ENCODE results near the gene ARID1B. TPM values are rescaled to one million over a fixed set of nuclear protein-coding genes. Genes with fewer than 3 reads are reported as not detected.
A peak's percentile ranks its signal among the peaks of the same experiment; 100 is the strongest.

ARID1B gene
- total and polyA plus RNA-seq, 10 of the 15 experiments (the other 5 are each of a cell fraction or from before 2014, with no cell fraction given): 24.7 to 133 (median 54.6) TPM

- peak overlapping the region; percentile 50 for H3K27ac ChIP-seq (ENCODE audit: control insufficient read depth, insufficient read depth)
- peak overlapping the region; percentile 61 for H3K4me2 ChIP-seq (ENCODE audit: control insufficient read depth, insufficient read depth)
- no peak overlapping the region for H3K9ac ChIP-seq (ENCODE audit: control insufficient read depth, insufficient read depth, low read length)
- H3K4me1 ChIP-seq (ENCODE audit: control insufficient read depth, insufficient read depth, low read length): peaks cover 31% of the 10 kb centered on the region
- CTCF ChIA-PET: interaction anchor here (1.0 to 1.7 kb wide), 6 partner anchors 11 to 62 kb away, joined by 3 to 7 read pairs (median 4); no protein-coding TSS in a partner anchor
- SMC1A ChIA-PET (ENCODE audit: uncharacterized antibody, unreplicated experiment): interaction anchor here (0.5 to 2.7 kb wide), 10 partner anchors 10 to 1501 kb away, joined by 3 to 11 read pairs (median 5); no protein-coding TSS in a partner anchor
- ATAC-seq (peak; percentile 84), FAIRE-seq (peak; percentile 80), DNase-seq (ENCODE audit: low read depth, low spot score) (peak; percentile 57)
- peaks cover 0 to 4% of the 10 kb centered on the region in 2 experiments; a peak in 2 of 4 replicates for H3K36me3 ChIP-seq (ENCODE audit: control insufficient read depth in 2 of 2, insufficient read depth in 2 of 2, low read length in 1 of 2)
- no peaks in the 10 kb centered on the region for H3K9me3 ChIP-seq (replicated peaks; ENCODE audit: control insufficient read depth, insufficient read depth, low read length)
- no peak overlapping the region for H2AFZ ChIP-seq (ENCODE audit: control insufficient read depth, low read depth, low read length)
- no TSS peak for BruUV-seq (replicated peaks)
- in situ Hi-C loops (cut with MboI): no loop called here
- POLR2A ChIA-PET: interaction anchor here (1.0 to 1.5 kb wide), 4 partner anchors 9 to 33 kb away, joined by 3 to 5 read pairs (median 4); no protein-coding TSS in a partner anchor
- peaks cover 86% of the 10 kb centered on the region for H3K79me2 ChIP-seq (ENCODE audit: control insufficient read depth, insufficient read depth, low read length)
- no peaks in the 10 kb centered on the region for H3K27me3 ChIP-seq (replicated peaks in 1 of 2; ENCODE audit: control insufficient read depth in 2 of 2, insufficient read depth in 2 of 2, low read length in 1 of 2)
- intact Hi-C loops (cut with micrococcal nuclease; ENCODE audit: unreplicated experiment): no loop called here
- peak overlapping the region; percentile 27; the same call in 1 of the 2 replicates for H3K4me3 ChIP-seq
- WGBS (ENCODE audit: insufficient coverage, insufficient replicate concordance, low lambda C conversion rate, missing lambda C conversion rate): 20% methylated on average over 6 of the region's 6 CpGs
- peaks cover 14% of the 10 kb centered on the region; the same call in 1 of the 2 replicates for H4K20me1 ChIP-seq (ENCODE audit: control insufficient read depth, insufficient read depth)
- RAD21 ChIA-PET (ENCODE audit: unreplicated experiment): interaction anchor here (0.6 to 2.4 kb wide), 5 partner anchors 9 to 123 kb away, joined by 3 to 7 read pairs (median 3); no protein-coding TSS in a partner anchor
- 0 out of 2 replicates have a peak, but pooled peaks have one; percentile 18 for TF ChIP-seq MTA2 (IDR thresholded peaks at IDR 0.05; ENCODE audit: low read depth)
- peak; percentile 26; the same call in 1 of the 3 replicates for TF ChIP-seq POU2F2 (IDR thresholded peaks at IDR 0.05; ENCODE audit: borderline replicate concordance, low read depth, low read length)
- TF ChIP-seq TCF12 (IDR thresholded peaks at IDR 0.05; ENCODE audit: low read depth, low read length): no peak
- TF ChIP-seq ETV6 (conservative IDR thresholded peaks at IDR 0.05 in 1 of 2, IDR thresholded peaks at IDR 0.05 in 1 of 2; ENCODE audit: borderline replicate concordance in 1 of 2, low read depth in 1 of 2): peak in 1 of 2 experiments; percentile 73; a peak in 2 of 4 replicates
- TF ChIP-seq TAF1 (IDR thresholded peaks at IDR 0.05; ENCODE audit: borderline replicate concordance, low read depth, low read length): 0 out of 2 replicates have a peak, but pooled peaks have one; percentile 19
- no peak for TF ChIP-seq RCOR1 (conservative IDR thresholded peaks at IDR 0.05; ENCODE audit: low read depth, low read length)
- TF ChIP-seq ATF7 (IDR thresholded peaks at IDR 0.05; ENCODE audit: low read depth): peak; percentile 29; the same call in 1 of the 2 replicates
- TF ChIP-seq ZNF217 (IDR thresholded peaks at IDR 0.05): no peak
- TF ChIP-seq SPI1 (IDR thresholded peaks at IDR 0.05; ENCODE audit: borderline replicate concordance, insufficient read depth, low read depth, low read length): peak; percentile 45; the same call in 1 of the 2 replicates
- peak; percentile 40; the same call in 1 of the 2 replicates for TF ChIP-seq PAX5 (IDR thresholded peaks at IDR 0.05; ENCODE audit: borderline replicate concordance, low read depth, low read length)
- TF ChIP-seq HDAC2 (IDR thresholded peaks at IDR 0.05): no peak
- peak; percentile 76 for TF ChIP-seq EED (IDR thresholded peaks at IDR 0.05; ENCODE audit: low read depth)
- TF ChIP-seq IKZF2 (IDR thresholded peaks at IDR 0.05): peak; percentile 57 to 67
- TF ChIP-seq HCFC1 (IDR thresholded peaks at IDR 0.05; ENCODE audit: low read length): no peak
- no peak for TF ChIP-seq NFXL1 (IDR thresholded peaks at IDR 0.05; ENCODE audit: borderline replicate concordance)
- peak in 1 of 2 experiments; percentile 32; a peak in 1 of 4 replicates for TF ChIP-seq BHLHE40 (IDR thresholded peaks at IDR 0.05; ENCODE audit: borderline replicate concordance in 1 of 2, low read depth in 2 of 2, low read length in 1 of 2)
- TF ChIP-seq SKIL (IDR thresholded peaks at IDR 0.05; ENCODE audit: low read depth, poor library complexity, severe bottlenecking): no peak
- TF ChIP-seq STAT3 (IDR thresholded peaks at IDR 0.05; ENCODE audit: low read depth, low read length): no peak
- peak; percentile 36; the same call in 1 of the 2 replicates for TF ChIP-seq POLR2A (IDR thresholded peaks at IDR 0.05; ENCODE audit: low read depth, low read length)
- 0 out of 2 replicates have a peak, but pooled peaks have one; percentile 28 for TF ChIP-seq HDGF (IDR thresholded peaks at IDR 0.05)
These were observed 211.3 kb downstream of the ARID1B start for GRCh38 chr6:156988276-156989158.

Data from GM12878 (cell line).